ENCODE results near the gene CHCHD6.
A peak's percentile ranks its signal among the peaks of the same experiment; 100 is the strongest.

Gene CHCHD6

DNA sequence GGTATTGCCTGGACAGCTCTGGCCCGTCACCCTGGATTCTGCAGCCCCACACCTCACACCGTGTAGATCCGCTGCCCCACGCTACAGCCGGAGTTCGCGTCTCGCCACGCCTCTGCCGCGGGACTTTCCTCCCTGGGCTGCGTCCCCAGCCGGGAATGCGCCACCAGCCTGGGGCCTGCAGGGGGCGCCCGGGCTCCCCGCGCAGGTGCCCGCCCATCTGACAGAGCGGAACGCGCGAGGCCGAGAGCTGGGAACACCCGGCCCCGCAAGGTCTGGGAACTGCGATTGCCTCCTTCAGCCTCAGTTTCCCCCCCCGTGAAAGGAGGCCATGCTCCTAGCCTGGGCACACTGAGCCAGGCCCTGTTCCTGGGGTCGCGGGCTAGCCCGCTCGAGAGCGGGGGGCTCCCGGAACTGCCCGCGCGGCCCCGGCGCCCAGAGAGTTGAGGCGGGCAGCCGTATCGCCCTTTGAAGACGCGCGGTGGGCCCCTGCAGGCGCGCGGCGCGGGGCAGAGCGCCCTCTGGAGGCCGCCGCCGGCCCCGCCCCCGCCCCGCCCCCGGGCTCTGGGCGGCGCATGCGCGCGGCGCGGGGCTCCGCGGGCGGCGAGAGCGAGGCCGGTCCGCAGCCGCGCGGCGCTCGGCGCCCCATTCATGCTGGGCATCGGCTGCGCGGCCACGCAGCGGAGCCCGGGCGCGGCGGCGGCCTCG lies 278.6 kb downstream of the CHCHD6 start, which contains the start of gene PLXNA1:
Gene PLXNA1 (plus strand): TSS at position 645 of the 705 bp plus-strand sequence. CDS start 5,479 bp downstream, outside the sequence.
- DNase-seq (ENCODE audit: low read depth), result peak; percentile 70
- TF ChIP-seq, protein P1, sequence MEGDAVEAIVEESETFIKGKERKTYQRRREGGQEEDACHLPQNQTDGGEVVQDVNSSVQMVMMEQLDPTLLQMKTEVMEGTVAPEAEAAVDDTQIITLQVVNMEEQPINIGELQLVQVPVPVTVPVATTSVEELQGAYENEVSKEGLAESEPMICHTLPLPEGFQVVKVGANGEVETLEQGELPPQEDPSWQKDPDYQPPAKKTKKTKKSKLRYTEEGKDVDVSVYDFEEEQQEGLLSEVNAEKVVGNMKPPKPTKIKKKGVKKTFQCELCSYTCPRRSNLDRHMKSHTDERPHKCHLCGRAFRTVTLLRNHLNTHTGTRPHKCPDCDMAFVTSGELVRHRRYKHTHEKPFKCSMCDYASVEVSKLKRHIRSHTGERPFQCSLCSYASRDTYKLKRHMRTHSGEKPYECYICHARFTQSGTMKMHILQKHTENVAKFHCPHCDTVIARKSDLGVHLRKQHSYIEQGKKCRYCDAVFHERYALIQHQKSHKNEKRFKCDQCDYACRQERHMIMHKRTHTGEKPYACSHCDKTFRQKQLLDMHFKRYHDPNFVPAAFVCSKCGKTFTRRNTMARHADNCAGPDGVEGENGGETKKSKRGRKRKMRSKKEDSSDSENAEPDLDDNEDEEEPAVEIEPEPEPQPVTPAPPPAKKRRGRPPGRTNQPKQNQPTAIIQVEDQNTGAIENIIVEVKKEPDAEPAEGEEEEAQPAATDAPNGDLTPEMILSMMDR (conservative IDR thresholded peaks at IDR 0.05; ENCODE audit: low read length), result peak; percentile 68
- peak within 1 kb of the TSS; percentile 72 for H3K4me3 ChIP-seq (ENCODE audit: low read length)

DNA sequence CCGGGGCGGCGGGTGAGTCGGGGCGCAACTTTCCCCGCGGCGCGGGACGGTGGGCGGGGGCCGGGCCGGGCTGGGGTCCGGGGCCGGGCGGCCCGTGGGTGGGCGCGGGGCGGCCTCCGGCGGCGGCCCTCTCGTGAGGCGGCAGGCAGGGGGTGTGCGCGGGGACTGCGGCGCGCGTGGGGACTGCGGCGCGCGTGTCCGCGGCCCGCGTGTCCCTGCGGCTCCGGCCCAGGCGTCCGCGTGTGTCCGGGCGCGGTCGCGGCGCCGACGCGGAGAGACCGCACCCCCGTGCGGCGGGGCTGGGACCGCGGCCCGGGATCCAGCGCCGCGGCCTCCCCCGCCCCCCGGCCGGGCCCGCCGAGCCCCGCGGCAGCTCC lies 279.2 kb downstream of the CHCHD6 start:
- peak overlapping the region; percentile 72 for H3K4me3 ChIP-seq (ENCODE audit: low read length)
- no peak for DNase-seq (ENCODE audit: low read depth)
- TF ChIP-seq, protein P1 (conservative IDR thresholded peaks at IDR 0.05; ENCODE audit: low read length), result no peak

DNA sequence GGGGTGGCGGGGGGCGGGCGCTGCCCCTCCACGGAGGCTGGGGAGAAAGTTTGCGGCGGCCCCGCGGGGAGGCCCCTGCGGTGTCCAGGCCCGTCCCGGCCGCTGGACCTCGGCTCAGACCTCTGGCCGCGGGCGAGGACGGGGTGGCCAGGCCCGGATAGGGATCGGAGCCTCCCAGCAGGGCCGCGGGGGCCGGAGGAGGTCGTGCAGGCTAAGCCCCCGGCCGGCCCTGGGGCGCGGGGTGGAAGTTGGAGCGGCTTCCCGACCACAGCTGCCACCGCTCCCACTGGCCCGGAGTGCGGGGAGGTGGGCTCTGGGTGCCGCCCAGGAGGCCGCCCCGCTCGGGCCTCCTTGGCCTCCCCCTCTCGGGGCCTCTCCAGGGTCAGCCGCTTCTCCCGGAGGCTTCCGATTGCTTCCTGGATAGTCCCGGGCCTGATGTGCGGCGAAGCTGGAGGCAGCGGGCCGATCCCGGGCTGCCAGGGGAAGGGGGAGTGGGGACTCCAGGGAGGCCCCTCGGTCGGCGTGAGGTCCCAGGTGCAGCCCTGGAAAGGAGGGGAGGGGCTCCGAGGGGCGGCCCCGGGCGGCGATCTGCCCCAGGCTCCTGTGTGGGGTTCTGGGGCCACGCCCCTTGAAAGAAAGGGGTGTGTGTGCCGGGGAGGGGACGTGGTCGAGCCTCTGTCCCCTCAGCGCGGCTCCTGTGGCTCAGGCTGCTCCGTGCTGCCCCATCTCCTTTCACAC lies 279.8 kb downstream of the CHCHD6 start:
- peak overlapping the region; percentile 72 for H3K4me3 ChIP-seq (ENCODE audit: low read length)
- DNase-seq (ENCODE audit: low read depth), result no peak
- TF ChIP-seq, protein P1 (conservative IDR thresholded peaks at IDR 0.05; ENCODE audit: low read length), result no peak

DNA sequence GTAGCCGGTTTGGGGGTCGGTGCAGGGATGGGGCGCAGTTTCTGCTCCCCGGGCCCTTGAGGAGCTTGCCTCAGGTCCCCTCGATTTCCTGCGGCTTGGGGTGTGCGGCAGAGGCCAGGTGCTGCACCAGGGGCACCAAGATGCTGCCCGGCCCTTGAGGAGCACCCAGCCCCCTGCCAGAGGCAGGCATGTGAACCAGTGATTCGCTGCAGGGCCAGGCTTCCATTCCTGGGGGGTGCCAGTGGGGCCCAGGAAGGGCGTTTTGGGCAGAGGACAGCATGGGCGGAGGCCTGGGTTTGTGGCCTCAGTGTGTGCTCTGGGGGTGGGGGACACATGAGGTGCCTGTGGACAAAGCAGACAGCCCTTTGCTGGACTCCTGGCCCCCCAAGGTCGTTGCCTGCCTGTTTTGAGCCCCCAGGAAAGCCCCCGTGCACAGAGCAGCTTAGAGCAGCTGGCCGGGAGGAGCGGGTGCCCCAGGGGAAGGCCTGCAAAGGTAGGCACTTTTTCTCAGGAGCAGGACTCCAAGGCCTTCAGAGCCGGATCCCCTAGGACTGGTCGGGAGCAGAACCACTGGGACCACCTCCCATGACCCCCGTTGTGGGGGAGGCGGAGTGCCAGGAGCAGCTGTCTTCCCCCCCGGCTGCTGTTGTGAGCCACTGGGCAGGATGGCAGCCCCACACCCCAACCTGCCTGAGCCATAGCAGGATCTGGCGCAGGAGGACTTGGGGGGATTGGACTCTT lies 280.5 kb downstream of the CHCHD6 start:
- H3K4me3 ChIP-seq (ENCODE audit: low read length), result peak overlapping the region; percentile 72
- TF ChIP-seq, protein P1 (conservative IDR thresholded peaks at IDR 0.05; ENCODE audit: low read length), result no peak
- no peak for DNase-seq (ENCODE audit: low read depth)

DNA sequence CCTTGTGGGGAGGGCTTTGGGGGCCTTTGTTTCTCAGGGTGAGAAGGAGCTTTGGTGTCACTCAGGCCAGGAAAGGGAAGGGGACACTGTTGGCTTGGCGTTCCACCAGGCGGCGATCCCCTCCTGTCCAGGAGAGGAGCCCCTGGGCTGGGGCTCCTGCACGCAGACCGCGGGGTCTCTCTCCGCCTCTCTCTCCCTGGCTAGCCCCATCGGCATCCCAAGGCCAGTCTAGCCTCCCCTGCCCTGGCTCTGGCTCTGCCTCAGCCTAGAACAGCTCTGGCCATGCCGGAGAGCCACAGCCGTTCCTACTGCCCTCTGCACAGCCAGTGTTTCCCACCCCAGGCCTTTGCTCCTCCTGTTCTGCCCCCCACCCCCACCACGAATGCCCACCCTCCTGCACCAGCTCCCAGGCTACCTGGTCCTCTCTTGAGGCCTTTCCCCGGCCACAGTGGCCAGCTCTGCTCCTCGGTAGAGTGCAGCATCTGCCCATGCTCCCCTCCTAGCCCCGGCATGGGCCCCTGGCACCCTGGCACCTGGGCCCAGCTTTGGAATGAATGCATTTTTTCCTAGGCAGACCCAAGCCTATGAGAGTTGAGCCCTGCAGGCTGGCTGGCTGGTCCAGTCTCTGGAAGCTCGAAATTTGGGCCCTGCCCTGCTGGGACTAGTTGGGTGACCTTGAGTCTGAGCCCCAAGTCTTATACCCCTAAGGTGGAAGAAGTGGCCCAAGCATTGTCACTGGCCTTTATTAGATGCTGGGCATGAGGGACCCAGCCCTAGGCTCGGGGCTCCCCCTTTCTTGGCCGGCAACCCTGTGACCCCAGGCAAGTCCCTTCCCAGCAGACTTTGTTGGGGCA lies 281.3 kb downstream of the CHCHD6 start:
- TF ChIP-seq, protein P1 (conservative IDR thresholded peaks at IDR 0.05; ENCODE audit: low read length), result no peak
- no peak for DNase-seq (ENCODE audit: low read depth)
- peak overlapping the region; percentile 72 for H3K4me3 ChIP-seq (ENCODE audit: low read length)

DNA sequence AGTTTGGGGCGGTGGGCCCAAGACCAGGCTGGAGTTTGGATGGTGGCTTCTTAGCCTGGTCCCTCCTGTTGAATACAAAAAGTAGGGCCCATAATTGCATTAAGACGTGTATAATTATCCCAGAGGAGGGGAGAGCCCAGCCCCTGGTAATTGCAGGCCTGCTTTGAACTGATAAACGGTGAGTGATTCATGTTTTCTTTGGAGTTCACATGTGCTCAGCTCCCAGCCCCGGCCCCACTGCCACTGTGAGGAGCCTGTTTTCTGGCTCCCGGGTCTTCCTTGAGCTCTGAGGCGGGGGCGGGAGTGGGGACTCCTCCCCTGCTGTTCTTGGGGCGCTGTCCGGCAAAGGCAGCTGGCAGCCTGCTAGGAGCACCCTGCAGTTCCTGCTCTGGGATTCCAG lies 282.0 kb downstream of the CHCHD6 start:
- DNase-seq (ENCODE audit: low read depth), result no peak
- TF ChIP-seq, protein P1 (conservative IDR thresholded peaks at IDR 0.05; ENCODE audit: low read length), result no peak
- H3K4me3 ChIP-seq (ENCODE audit: low read length), result peak overlapping the region; percentile 72; the same call in 1 of the 2 replicates
